Measurements from ENCODE around the gene PLD4.

PLD4 gene

GRCh38 chr14:104924421-104925213, at the start of gene PLD4:
PLD4 (plus strand) TSS chr14:104924879; CDS start chr14:104927141, 2,262 bp downstream.
- no peak within 1 kb of the TSS for H3K4me3 ChIP-seq
- DNase-seq, result no peak

DNA sequence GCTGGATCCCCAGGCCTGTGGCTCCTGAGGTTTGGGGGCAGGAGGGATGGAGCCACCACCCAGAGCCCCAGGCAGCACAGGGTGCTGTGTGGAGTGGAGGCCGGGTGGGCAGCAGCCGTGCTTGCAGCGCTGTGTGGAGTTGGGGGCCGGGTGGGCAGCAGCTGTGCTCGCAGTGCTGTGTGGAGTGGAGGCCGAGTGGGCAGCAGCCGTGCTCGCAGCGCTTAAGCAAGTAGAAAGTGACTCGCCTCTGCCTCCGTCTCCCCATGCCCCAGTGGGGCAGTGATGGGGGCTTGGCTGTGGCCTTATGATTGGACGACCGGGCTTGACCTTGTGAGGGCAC, 49.3 kb upstream of the PLD4 start:
- no peak for DNase-seq
- intact Hi-C loops (cut with DNase I; ENCODE audit: low total_unique reads), result no loop called here
- Histone ChIP-seq H3K9me3 (no peaks in the 10 kb centered on the region), H3K36me3 (peaks cover 12 to 36% (median 18%) of the 10 kb centered on the region in 3 donors), H3K27me3 (no peaks in the 10 kb centered on the region), H3K27ac (no peak overlapping the region), H3K4me1 (peaks cover 0 to 29% (median 6%) of the 10 kb centered on the region in 4 donors), H3K4me3 (no peak overlapping the region)
- no peak for TF ChIP-seq CTCF (IDR thresholded peaks at IDR 0.05)

More at GRCh38 chr14:104924421-104925213, at the start of gene PLD4:
- Histone ChIP-seq H3K27me3 (peaks cover 0 to 21% of the 10 kb centered on the region in 2 donors), H3K27ac (no peak within 1 kb of the TSS), H3K36me3 (no peaks in the 10 kb centered on the region), H3K9me3 (no peaks in the 10 kb centered on the region), H3K4me1 (no peaks in the 10 kb centered on the region)
- intact Hi-C loops (cut with DNase I; ENCODE audit: low total_unique reads), result no loop called here
- TF ChIP-seq CTCF (IDR thresholded peaks at IDR 0.05), result no peak

- Histone ChIP-seq H3K9me3 (no peaks in the 10 kb centered on the region), H3K4me3 (no peak overlapping the region), H3K27me3 (no peaks in the 10 kb centered on the region), H3K4me1 (peaks cover 0 to 29% (median 6%) of the 10 kb centered on the region in 4 donors), H3K27ac (no peak overlapping the region), H3K36me3 (peaks cover 12 to 40% (median 23%) of the 10 kb centered on the region in 3 donors)
- intact Hi-C loops (cut with DNase I; ENCODE audit: low total_unique reads), result no loop called here
- no peak for TF ChIP-seq CTCF (IDR thresholded peaks at IDR 0.05)
- DNase-seq, result no peak
These were observed 48.9 kb upstream of the PLD4 start for GRCh38 chr14:104875811-104876210.

GRCh38 chr14:104876251-104876699, 48.4 kb upstream of the PLD4 start:
- no peak for DNase-seq
- Histone ChIP-seq H3K27me3 (no peaks in the 10 kb centered on the region), H3K9me3 (no peaks in the 10 kb centered on the region), H3K4me1 (peaks cover 0 to 29% (median 6%) of the 10 kb centered on the region in 4 donors), H3K27ac (no peak overlapping the region), H3K36me3 (peaks cover 12 to 45% (median 26%) of the 10 kb centered on the region in 3 donors), H3K4me3 (no peak overlapping the region)
- TF ChIP-seq CTCF (IDR thresholded peaks at IDR 0.05), result no peak
- intact Hi-C loops (cut with DNase I; ENCODE audit: low total_unique reads), result no loop called here

DNA sequence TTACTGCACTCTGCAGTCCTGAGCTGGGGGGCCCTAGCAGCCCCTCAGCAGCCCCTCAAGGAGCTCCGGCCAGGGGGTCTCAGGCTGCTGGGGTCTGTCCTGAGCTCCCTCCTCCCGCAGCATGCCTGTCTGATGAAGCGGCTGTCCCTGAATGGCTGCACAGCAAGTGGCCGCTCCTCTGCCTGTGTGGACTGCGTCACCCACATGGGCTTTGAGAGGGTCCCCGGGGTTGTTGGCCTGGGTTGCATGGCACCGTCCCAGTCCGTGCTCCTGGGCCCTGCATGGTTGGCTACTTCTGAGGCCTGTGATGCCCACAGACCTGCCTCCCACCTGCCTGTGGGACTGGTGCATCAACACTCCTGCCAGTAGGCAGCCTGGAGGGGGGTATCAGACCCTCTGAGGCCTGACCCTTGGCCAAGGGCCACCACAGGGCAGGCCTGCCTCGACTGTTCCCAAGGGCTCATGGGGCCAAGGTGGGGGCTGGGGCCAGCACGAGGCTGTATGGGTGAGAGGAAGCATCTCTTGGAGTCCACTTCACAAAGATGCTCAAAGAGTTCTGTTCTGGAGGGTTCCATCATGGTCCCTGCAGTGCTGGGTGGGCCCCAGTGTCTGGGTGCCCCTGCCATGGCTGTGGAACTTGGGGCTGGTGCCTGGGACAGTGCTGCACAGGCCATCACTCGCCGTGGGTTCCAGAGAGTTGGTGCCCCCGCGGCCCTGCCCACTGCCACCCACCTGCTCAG, 47.4 kb upstream of the PLD4 start:
- Histone ChIP-seq H3K36me3 (peaks cover 12 to 52% (median 26%) of the 10 kb centered on the region in 3 donors), H3K9me3 (no peaks in the 10 kb centered on the region), H3K27me3 (no peaks in the 10 kb centered on the region), H3K4me1 (peaks cover 0 to 33% (median 6%) of the 10 kb centered on the region in 4 donors), H3K27ac (no peak overlapping the region), H3K4me3 (no peak overlapping the region)
- no peak for DNase-seq
- intact Hi-C loops (cut with DNase I; ENCODE audit: low total_unique reads), result no loop called here
- TF ChIP-seq CTCF (IDR thresholded peaks at IDR 0.05), result no peak
